Upper lobe of right lung (tissue), 1 donor: ENCODE data around the gene ATE1. TPM values are rescaled to one million over a fixed set of nuclear protein-coding genes. Genes with fewer than 3 reads are reported as not detected.

Experiments
- ATAC-seq: fragments of 200-7000 bp; cut with Tn5 transposase; one replicate; pipeline ENCODE4 v1.9.1; 2020; ENCODE audit warnings: mild to moderate bottlenecking, moderate library complexity
- DNase-seq: peaks from one replicate; pipeline ENCODE4 v3.0.0-alpha.2; 2020
- H3K27ac ChIP-seq: fragments of 200-600 bp; one replicate; pipeline ENCODE4 v1.8.0; 2022
- H3K27me3 ChIP-seq: fragments of 200-600 bp; one replicate; pipeline ENCODE4 v1.8.0; 2022; ENCODE audit warnings: mild to moderate bottlenecking
- H3K36me3 ChIP-seq: fragments of 200-600 bp; one replicate; pipeline ENCODE4 v1.8.0; 2022
- H3K4me1 ChIP-seq: fragments of 200-600 bp; one replicate; pipeline ENCODE4 v1.8.0; 2022
- H3K4me3 ChIP-seq: fragments of 200-600 bp; one replicate; pipeline ENCODE4 v1.8.0; 2022; ENCODE audit warnings: mild to moderate bottlenecking
- H3K9me3 ChIP-seq: fragments of 200-600 bp; one replicate; pipeline ENCODE4 v1.8.0; 2022
- intact Hi-C: fragments of 100-400 bp; cut with DNase I; formaldehyde crosslinking; loops from one replicate; pipeline ENCODE4 v1.11.0; 2022
- total RNA-seq: library from RNA; stranded (reverse); fragmentation: NEBNext Ultra II Directional; extraction: Animal tissue kit (Norgen Biotek cat#: 25700); gene quantifications from one replicate; pipeline ENCODE4 v1.2.1, GENCODE V29; 2021
- TF ChIP-seq, protein P1 (sequence below): fragments of 200-600 bp; IDR thresholded peaks from one replicate; pipeline ENCODE4 v1.8.0; 2022; ENCODE audit warnings: antibody characterized with exemption
- donor health status: DM: no; HTN: yes; CAD: no; lungs with severe emphysema.

Gene ATE1
- total RNA-seq, 1 donor from 2014 or later, result 26.6 TPM

DNA sequence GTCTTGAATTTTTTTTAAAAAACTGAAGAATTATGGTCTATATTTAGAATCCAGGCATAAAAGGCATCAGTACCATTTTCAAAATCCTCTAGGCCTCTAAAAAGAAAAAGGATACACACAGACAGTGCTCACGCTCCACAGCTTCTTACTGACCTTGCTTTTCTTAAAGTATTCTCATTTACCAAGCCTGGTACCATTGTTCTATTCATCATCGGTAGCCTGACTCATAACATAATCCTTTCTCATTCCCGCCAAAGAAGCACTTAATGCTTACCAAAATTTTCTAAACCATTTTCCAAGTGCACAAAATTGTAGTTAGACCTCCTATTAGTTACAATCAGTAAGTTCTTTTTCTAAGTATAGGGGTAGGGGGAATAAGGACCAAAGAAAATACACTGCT lies 54.6 kb downstream of the ATE1 start:
- ATAC-seq (no peak), DNase-seq (no peak)
- TF ChIP-seq, protein P1, sequence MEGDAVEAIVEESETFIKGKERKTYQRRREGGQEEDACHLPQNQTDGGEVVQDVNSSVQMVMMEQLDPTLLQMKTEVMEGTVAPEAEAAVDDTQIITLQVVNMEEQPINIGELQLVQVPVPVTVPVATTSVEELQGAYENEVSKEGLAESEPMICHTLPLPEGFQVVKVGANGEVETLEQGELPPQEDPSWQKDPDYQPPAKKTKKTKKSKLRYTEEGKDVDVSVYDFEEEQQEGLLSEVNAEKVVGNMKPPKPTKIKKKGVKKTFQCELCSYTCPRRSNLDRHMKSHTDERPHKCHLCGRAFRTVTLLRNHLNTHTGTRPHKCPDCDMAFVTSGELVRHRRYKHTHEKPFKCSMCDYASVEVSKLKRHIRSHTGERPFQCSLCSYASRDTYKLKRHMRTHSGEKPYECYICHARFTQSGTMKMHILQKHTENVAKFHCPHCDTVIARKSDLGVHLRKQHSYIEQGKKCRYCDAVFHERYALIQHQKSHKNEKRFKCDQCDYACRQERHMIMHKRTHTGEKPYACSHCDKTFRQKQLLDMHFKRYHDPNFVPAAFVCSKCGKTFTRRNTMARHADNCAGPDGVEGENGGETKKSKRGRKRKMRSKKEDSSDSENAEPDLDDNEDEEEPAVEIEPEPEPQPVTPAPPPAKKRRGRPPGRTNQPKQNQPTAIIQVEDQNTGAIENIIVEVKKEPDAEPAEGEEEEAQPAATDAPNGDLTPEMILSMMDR, result no peak
- H3K4me1 ChIP-seq, result no peaks in the 10 kb centered on the region
- H3K36me3 ChIP-seq, result peaks cover 32% of the 10 kb centered on the region
- intact Hi-C loops, result no loop called here
- H3K9me3 ChIP-seq, result no peaks in the 10 kb centered on the region
- H3K4me3 ChIP-seq, result no peak overlapping the region
- no peaks in the 10 kb centered on the region for H3K27me3 ChIP-seq
- H3K27ac ChIP-seq, result no peak overlapping the region

DNA sequence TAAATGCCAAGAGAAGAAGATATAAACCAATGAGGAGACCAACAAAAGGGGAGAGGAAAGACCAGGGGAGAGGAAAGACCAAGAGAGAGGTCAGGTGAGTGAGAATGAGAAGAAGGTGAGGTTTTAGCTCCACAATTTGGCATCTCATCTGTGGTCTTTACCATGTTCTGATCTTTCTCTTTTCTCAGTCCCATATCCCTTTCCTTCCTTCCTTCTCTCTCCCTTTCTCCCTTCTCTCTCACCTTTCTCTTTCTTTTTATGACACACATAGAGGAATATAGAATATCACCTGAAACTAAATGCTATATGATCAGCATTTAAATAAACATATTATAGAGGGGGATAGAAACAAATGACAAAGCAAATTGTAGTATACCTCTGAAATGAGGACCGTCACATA lies 57.4 kb downstream of the ATE1 start:
- TF ChIP-seq, protein P1, result no peak
- Histone ChIP-seq H3K36me3 (peaks cover 43% of the 10 kb centered on the region), H3K4me1 (no peaks in the 10 kb centered on the region), H3K27me3 (no peaks in the 10 kb centered on the region), H3K4me3 (no peak overlapping the region), H3K27ac (no peak overlapping the region), H3K9me3 (no peaks in the 10 kb centered on the region)
- ATAC-seq (no peak), DNase-seq (no peak)
- intact Hi-C loops, result no loop called here

DNA sequence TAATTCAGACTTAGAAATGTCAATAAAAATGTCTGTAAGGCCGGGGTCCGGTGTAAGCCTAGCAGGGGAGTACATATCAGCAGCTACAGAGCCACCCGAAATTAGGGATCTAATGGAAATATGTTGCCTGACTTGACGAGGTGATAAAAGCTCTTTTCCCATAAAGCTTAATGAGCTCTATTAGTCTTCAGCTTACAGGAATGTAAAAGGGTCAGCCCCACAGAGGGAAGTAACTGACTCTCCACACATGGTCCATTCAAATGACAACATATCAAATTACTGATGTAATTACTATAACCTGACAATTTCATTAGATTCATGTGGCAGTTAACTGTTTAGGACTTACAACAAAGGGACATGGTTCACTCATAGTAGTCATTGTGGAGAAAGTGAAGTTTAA lies 62.3 kb downstream of the ATE1 start:
- TF ChIP-seq, protein P1, result no peak
- H3K27me3 ChIP-seq, result no peaks in the 10 kb centered on the region
- DNase-seq (no peak), ATAC-seq (no peak)
- no peaks in the 10 kb centered on the region for H3K9me3 ChIP-seq
- intact Hi-C loops, result no loop called here
- no peak overlapping the region for H3K27ac ChIP-seq
- H3K4me1 ChIP-seq, result no peaks in the 10 kb centered on the region
- H3K4me3 ChIP-seq, result no peak overlapping the region
- H3K36me3 ChIP-seq, result peaks cover 33% of the 10 kb centered on the region

DNA sequence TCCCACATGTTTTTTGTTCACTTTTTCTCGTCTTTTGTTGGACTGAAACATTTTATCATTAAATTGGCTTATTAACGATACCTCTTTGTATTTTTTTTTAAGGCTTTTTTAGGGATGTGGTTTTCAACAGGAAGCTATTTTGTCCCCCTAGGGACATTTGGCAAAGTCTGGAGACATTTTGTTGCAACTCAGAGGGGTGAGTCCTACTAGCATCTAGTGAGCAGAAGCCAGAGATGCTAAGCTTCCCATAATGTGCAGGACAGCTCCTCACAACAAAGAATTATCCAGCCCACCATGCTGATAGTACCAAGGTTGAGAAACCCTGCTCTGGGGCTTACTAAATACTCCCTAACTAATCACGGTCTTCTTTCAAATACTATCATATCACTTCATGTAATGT lies 63.2 kb downstream of the ATE1 start:
- Histone ChIP-seq H3K4me1 (no peaks in the 10 kb centered on the region), H3K27ac (no peak overlapping the region), H3K36me3 (peaks cover 31% of the 10 kb centered on the region), H3K4me3 (no peak overlapping the region), H3K9me3 (no peaks in the 10 kb centered on the region), H3K27me3 (no peaks in the 10 kb centered on the region)
- TF ChIP-seq, protein P1, result no peak
- ATAC-seq (no peak), DNase-seq (no peak)
- intact Hi-C loops, result no loop called here

DNA sequence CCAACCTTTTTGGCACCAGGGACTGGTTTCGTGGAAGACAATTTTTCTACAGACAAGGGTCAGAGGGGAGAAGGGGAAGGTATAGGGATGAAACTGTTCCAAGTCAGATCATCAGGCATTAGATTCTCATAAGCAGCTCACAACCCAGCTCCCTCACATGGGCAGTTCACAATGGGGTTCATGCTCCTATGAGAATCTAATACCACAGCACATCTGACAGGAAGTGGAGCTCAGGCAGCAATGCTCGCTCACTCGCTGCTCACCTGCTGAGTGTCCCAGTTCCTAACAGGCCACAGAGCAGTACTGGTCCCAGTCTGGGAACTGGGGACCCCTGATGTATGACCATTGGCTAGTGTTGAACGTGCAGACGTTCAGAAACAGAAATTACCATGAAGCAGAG lies 63.7 kb downstream of the ATE1 start:
- H3K27me3 ChIP-seq, result no peaks in the 10 kb centered on the region
- no peak for DNase-seq
- intact Hi-C loops, result no loop called here
- no peak overlapping the region for H3K4me3 ChIP-seq
- ATAC-seq, result no peak
- H3K27ac ChIP-seq, result no peak overlapping the region
- TF ChIP-seq, protein P1, result no peak
- H3K36me3 ChIP-seq, result peaks cover 26% of the 10 kb centered on the region
- H3K9me3 ChIP-seq, result no peaks in the 10 kb centered on the region
- H3K4me1 ChIP-seq, result no peaks in the 10 kb centered on the region

DNA sequence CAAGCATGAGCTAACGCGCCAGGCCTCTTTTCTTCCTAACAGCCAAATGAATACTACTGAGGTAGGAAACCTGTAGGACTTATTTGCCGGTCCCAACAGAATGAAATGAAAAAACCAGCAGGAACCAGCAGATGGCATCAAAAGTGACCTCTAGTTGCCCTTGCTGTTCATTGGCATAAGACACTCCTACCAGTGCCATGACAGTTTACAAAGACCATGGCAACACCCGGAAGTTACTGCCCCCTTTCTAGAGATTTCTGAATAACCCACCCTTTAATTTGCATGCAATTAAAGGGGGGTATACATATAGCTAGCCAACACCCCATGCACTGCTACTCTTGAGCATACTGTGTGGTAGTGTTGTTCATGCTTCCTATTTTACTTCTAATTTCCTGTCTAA lies 65.2 kb downstream of the ATE1 start:
- H3K9me3 ChIP-seq, result no peaks in the 10 kb centered on the region
- no peak for ATAC-seq
- no peak overlapping the region for H3K27ac ChIP-seq
- peaks cover 14% of the 10 kb centered on the region for H3K36me3 ChIP-seq
- TF ChIP-seq, protein P1, result no peak
- no peak overlapping the region for H3K4me3 ChIP-seq
- intact Hi-C loops, result no loop called here
- H3K27me3 ChIP-seq, result no peaks in the 10 kb centered on the region
- DNase-seq, result no peak
- no peaks in the 10 kb centered on the region for H3K4me1 ChIP-seq
